ENCODE measurements around the gene SLCO3A1.

Gene SLCO3A1

GRCh38 chr15:92146511-92147150 lies 293.1 kb downstream of the SLCO3A1 start:
- no peaks in the 10 kb centered on the region for H3K27me3 ChIP-seq (ENCODE audit: low read depth, low read length)
- H3K4me1 ChIP-seq (ENCODE audit: control insufficient read depth in 1 of 2, insufficient read depth in 2 of 2, low read length in 2 of 2): no peaks in the 10 kb centered on the region
- peaks cover 3 to 17% of the 10 kb centered on the region in 2 donors for H3K36me3 ChIP-seq (ENCODE audit: control insufficient read depth in 1 of 2, insufficient read depth in 2 of 2, low read length in 2 of 2)
- no peak overlapping the region for H3K4me3 ChIP-seq (ENCODE audit: low read depth in 1 of 2, low read length in 2 of 2)
- no peaks in the 10 kb centered on the region for H3K9me3 ChIP-seq (ENCODE audit: control insufficient read depth in 1 of 2, low read length in 2 of 2)
- no peak overlapping the region for H3K27ac ChIP-seq (ENCODE audit: low read length)

DNA sequence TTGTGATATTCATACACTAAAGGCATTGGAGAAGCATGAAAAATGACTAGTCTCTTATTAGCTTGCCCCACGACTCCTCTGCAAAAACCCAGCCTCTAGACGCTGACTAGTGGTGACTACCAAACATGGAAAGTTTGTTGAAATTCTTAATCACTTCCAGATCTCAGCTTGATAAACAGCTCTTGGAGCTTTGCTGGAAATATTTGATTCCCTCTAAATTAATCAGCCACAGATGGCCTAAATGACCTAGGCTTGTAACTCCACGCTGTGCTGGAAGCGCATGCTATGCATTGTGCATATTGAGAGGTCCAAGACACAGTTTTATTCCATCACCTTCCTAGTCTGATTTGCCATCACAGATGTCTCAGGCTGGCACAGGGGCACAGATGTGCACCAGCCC lies 295.5 kb downstream of the SLCO3A1 start:
- H3K27me3 ChIP-seq (ENCODE audit: low read depth, low read length): no peaks in the 10 kb centered on the region
- peaks cover 11 to 21% of the 10 kb centered on the region in 2 donors for H3K36me3 ChIP-seq (ENCODE audit: control insufficient read depth in 1 of 2, insufficient read depth in 2 of 2, low read length in 2 of 2)
- no peaks in the 10 kb centered on the region for H3K4me1 ChIP-seq (ENCODE audit: control insufficient read depth in 1 of 2, insufficient read depth in 2 of 2, low read length in 2 of 2)
- H3K9me3 ChIP-seq (ENCODE audit: control insufficient read depth in 1 of 2, low read length in 2 of 2): no peaks in the 10 kb centered on the region
- no peak overlapping the region for H3K4me3 ChIP-seq (ENCODE audit: low read depth in 1 of 2, low read length in 2 of 2)
- no peak overlapping the region for H3K27ac ChIP-seq (ENCODE audit: low read length)

- H3K4me1 ChIP-seq (ENCODE audit: control insufficient read depth in 1 of 2, insufficient read depth in 2 of 2, low read length in 2 of 2): no peaks in the 10 kb centered on the region
- no peaks in the 10 kb centered on the region for H3K27me3 ChIP-seq (ENCODE audit: low read depth, low read length)
- peaks cover 11 to 19% of the 10 kb centered on the region in 2 donors for H3K36me3 ChIP-seq (ENCODE audit: control insufficient read depth in 1 of 2, insufficient read depth in 2 of 2, low read length in 2 of 2)
- H3K9me3 ChIP-seq (ENCODE audit: control insufficient read depth in 1 of 2, low read length in 2 of 2): no peaks in the 10 kb centered on the region
- no peak overlapping the region for H3K27ac ChIP-seq (ENCODE audit: low read length)
- H3K4me3 ChIP-seq (ENCODE audit: low read depth in 1 of 2, low read length in 2 of 2): no peak overlapping the region
Observed at GRCh38 chr15:92149465-92149864, 296.0 kb downstream of the SLCO3A1 start.

DNA sequence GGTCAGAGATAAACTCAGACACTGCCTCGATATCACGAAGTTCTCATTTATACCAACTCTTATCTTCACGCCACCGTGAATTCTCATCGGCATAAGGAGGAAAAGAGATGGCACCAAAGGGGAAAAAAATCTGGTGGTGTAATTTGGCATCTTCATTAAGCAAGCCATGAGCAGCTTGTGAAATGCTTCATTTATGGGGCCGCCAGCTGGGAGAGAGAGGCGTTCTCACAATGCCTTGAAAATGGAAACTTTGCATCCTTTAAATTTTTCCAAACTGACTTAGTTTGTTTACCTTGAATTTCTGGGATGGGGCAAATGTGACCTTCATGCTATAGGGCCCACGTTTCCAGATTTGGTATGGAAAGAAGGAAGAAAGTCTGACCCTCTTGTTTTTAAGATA lies 297.7 kb downstream of the SLCO3A1 start:
- no peaks in the 10 kb centered on the region for H3K9me3 ChIP-seq (ENCODE audit: control insufficient read depth in 1 of 2, low read length in 2 of 2)
- H3K27ac ChIP-seq (ENCODE audit: low read length): no peak overlapping the region
- H3K27me3 ChIP-seq (ENCODE audit: low read depth, low read length): no peaks in the 10 kb centered on the region
- H3K4me3 ChIP-seq (ENCODE audit: low read depth in 1 of 2, low read length in 2 of 2): no peak overlapping the region
- peaks cover 11 to 26% of the 10 kb centered on the region in 2 donors for H3K36me3 ChIP-seq (ENCODE audit: control insufficient read depth in 1 of 2, insufficient read depth in 2 of 2, low read length in 2 of 2)
- no peaks in the 10 kb centered on the region for H3K4me1 ChIP-seq (ENCODE audit: control insufficient read depth in 1 of 2, insufficient read depth in 2 of 2, low read length in 2 of 2)

DNA sequence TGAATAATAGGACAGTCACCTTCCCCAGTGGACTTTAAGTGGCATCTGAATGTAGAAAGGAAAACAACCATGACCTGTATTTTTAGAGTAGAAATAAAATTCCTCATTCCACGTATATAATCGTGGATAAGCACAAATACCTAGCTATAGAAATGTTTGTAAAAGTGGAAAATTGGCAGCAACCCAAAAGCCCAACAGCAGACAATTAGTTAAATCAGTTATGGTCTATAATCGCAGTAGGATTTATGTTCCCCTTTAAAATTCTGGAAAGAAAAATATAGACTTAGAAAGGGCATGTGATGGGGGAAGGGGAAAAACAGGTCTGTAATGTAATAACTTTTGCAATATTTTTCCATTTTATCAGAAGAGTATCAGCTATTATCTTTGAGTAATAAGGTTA lies 298.2 kb downstream of the SLCO3A1 start:
- Histone ChIP-seq H3K4me3 (ENCODE audit: low read depth in 1 of 2, low read length in 2 of 2) (no peak overlapping the region), H3K27ac (ENCODE audit: low read length) (no peak overlapping the region), H3K27me3 (ENCODE audit: low read depth, low read length) (no peaks in the 10 kb centered on the region), H3K9me3 (ENCODE audit: control insufficient read depth in 1 of 2, low read length in 2 of 2) (no peaks in the 10 kb centered on the region), H3K36me3 (ENCODE audit: control insufficient read depth in 1 of 2, insufficient read depth in 2 of 2, low read length in 2 of 2) (peaks cover 11 to 28% of the 10 kb centered on the region in 2 donors), H3K4me1 (ENCODE audit: control insufficient read depth in 1 of 2, insufficient read depth in 2 of 2, low read length in 2 of 2) (no peaks in the 10 kb centered on the region)

DNA sequence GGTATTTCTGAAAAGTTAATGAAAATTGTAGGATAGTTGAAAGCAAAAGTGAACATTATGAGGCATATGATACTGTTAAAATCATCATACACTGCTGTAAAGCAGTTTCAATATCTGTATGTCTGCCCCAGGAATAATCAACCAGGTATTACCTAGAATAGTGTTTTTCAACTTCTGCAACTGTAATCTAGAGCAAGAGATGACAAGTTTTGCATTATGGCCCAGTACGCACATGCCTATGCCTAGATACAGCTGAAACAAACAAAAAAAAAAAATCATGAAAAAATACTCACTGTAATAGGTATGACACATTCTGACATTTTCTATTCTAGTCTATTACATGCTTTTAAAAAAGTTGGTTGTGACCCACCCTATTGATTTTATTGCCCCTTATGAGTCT lies 299.5 kb downstream of the SLCO3A1 start:
- H3K9me3 ChIP-seq (ENCODE audit: control insufficient read depth in 1 of 2, low read length in 2 of 2): no peaks in the 10 kb centered on the region
- no peak overlapping the region for H3K4me3 ChIP-seq (ENCODE audit: low read depth in 1 of 2, low read length in 2 of 2)
- H3K27ac ChIP-seq (ENCODE audit: low read length): no peak overlapping the region
- H3K4me1 ChIP-seq (ENCODE audit: control insufficient read depth in 1 of 2, insufficient read depth in 2 of 2, low read length in 2 of 2): no peaks in the 10 kb centered on the region
- peaks cover 11 to 28% of the 10 kb centered on the region in 2 donors for H3K36me3 ChIP-seq (ENCODE audit: control insufficient read depth in 1 of 2, insufficient read depth in 2 of 2, low read length in 2 of 2)
- H3K27me3 ChIP-seq (ENCODE audit: low read depth, low read length): no peaks in the 10 kb centered on the region

- peaks cover 11 to 28% of the 10 kb centered on the region in 2 donors for H3K36me3 ChIP-seq (ENCODE audit: control insufficient read depth in 1 of 2, insufficient read depth in 2 of 2, low read length in 2 of 2)
- H3K4me1 ChIP-seq (ENCODE audit: control insufficient read depth in 1 of 2, insufficient read depth in 2 of 2, low read length in 2 of 2): no peaks in the 10 kb centered on the region
- no peak overlapping the region for H3K4me3 ChIP-seq (ENCODE audit: low read depth in 1 of 2, low read length in 2 of 2)
- H3K9me3 ChIP-seq (ENCODE audit: control insufficient read depth in 1 of 2, low read length in 2 of 2): no peaks in the 10 kb centered on the region
- H3K27ac ChIP-seq (ENCODE audit: low read length): no peak overlapping the region
- no peaks in the 10 kb centered on the region for H3K27me3 ChIP-seq (ENCODE audit: low read depth, low read length)
Observed at GRCh38 chr15:92153620-92154019, 300.1 kb downstream of the SLCO3A1 start.

- no peaks in the 10 kb centered on the region for H3K9me3 ChIP-seq (ENCODE audit: control insufficient read depth in 1 of 2, low read length in 2 of 2)
- no peak overlapping the region for H3K27ac ChIP-seq (ENCODE audit: low read length)
- H3K27me3 ChIP-seq (ENCODE audit: low read depth, low read length): no peaks in the 10 kb centered on the region
- peaks cover 7 to 23% of the 10 kb centered on the region in 2 donors for H3K36me3 ChIP-seq (ENCODE audit: control insufficient read depth in 1 of 2, insufficient read depth in 2 of 2, low read length in 2 of 2)
- peaks cover 0 to 1% of the 10 kb centered on the region in 2 donors for H3K4me1 ChIP-seq (ENCODE audit: control insufficient read depth in 1 of 2, insufficient read depth in 2 of 2, low read length in 2 of 2)
- no peak overlapping the region for H3K4me3 ChIP-seq (ENCODE audit: low read depth in 1 of 2, low read length in 2 of 2)
Observed at GRCh38 chr15:92155934-92156333, 302.4 kb downstream of the SLCO3A1 start.

DNA sequence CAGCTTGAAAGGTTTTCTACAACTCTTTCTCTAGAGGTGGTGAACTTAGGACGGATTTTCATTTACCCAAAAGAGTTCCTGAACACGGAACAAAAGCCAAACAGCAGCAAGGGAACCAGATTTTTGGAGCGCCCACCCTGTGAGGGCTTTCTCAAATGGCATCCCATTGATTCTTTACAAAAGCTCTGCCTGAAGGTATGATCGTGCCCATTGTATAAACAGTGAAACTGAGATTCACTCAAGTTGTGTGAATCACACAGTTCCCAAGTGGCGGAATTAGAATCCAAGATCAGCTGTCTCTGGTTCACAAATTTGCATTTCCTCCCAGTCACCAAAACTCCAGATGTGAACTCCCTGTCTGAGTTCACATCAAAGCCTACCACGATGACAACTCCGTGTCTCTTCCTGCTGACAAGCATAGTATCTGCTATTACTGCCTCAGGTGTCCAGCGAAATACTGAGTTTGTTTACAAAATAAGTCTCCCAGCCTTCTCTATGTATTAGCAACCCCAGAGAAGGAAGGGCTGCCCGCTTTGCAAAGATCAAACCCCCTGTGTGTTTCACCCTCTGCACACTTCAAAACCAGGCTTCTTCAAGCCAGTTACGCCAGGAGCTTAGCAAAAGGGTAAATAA lies 304.3 kb downstream of the SLCO3A1 start:
- H3K36me3 ChIP-seq (ENCODE audit: control insufficient read depth in 1 of 2, insufficient read depth in 2 of 2, low read length in 2 of 2): peaks cover under 1 to 15% of the 10 kb centered on the region in 2 donors
- H3K4me1 ChIP-seq (ENCODE audit: control insufficient read depth in 1 of 2, insufficient read depth in 2 of 2, low read length in 2 of 2): peaks cover 0 to 5% of the 10 kb centered on the region in 2 donors
- no peak overlapping the region for H3K4me3 ChIP-seq (ENCODE audit: low read depth in 1 of 2, low read length in 2 of 2)
- no peak overlapping the region for H3K27ac ChIP-seq (ENCODE audit: low read length)
- no peaks in the 10 kb centered on the region for H3K27me3 ChIP-seq (ENCODE audit: low read depth, low read length)
- H3K9me3 ChIP-seq (ENCODE audit: control insufficient read depth in 1 of 2, low read length in 2 of 2): no peaks in the 10 kb centered on the region

- no peaks in the 10 kb centered on the region for H3K27me3 ChIP-seq (ENCODE audit: low read depth, low read length)
- H3K4me1 ChIP-seq (ENCODE audit: control insufficient read depth in 1 of 2, insufficient read depth in 2 of 2, low read length in 2 of 2): peaks cover 0 to 5% of the 10 kb centered on the region in 2 donors
- H3K9me3 ChIP-seq (ENCODE audit: control insufficient read depth in 1 of 2, low read length in 2 of 2): no peaks in the 10 kb centered on the region
- H3K4me3 ChIP-seq (ENCODE audit: low read depth in 1 of 2, low read length in 2 of 2): no peak overlapping the region
- H3K27ac ChIP-seq (ENCODE audit: low read length): no peak overlapping the region
- peaks cover 0 to 18% of the 10 kb centered on the region in 2 donors for H3K36me3 ChIP-seq (ENCODE audit: control insufficient read depth in 1 of 2, insufficient read depth in 2 of 2, low read length in 2 of 2)
Observed at GRCh38 chr15:92158426-92158825, 304.9 kb downstream of the SLCO3A1 start.

GRCh38 chr15:92159481-92159880 lies 306.0 kb downstream of the SLCO3A1 start:
- Histone ChIP-seq H3K9me3 (ENCODE audit: control insufficient read depth in 1 of 2, low read length in 2 of 2) (no peaks in the 10 kb centered on the region), H3K36me3 (ENCODE audit: control insufficient read depth in 1 of 2, insufficient read depth in 2 of 2, low read length in 2 of 2) (peaks cover 0 to 28% of the 10 kb centered on the region in 2 donors), H3K27me3 (ENCODE audit: low read depth, low read length) (no peaks in the 10 kb centered on the region), H3K4me3 (ENCODE audit: low read depth in 1 of 2, low read length in 2 of 2) (no peak overlapping the region), H3K4me1 (ENCODE audit: control insufficient read depth in 1 of 2, insufficient read depth in 2 of 2, low read length in 2 of 2) (peaks cover 0 to 5% of the 10 kb centered on the region in 2 donors), H3K27ac (ENCODE audit: low read length) (no peak overlapping the region)

Measured in muscle layer of duodenum (tissue), 2 donors.